GM18499 (cell line): ENCODE results near the gene PCDHGB5.

ENCODE experiments used
- ATAC-seq: cut with Tn5 transposase; IDR thresholded peaks from one replicate; pipeline ENCODE4 v1.9.1; 2021; ENCODE audit warnings: moderate number of reproducible peaks; ENCODE audit not compliant: insufficient read depth, unreplicated experiment

The PCDHGB5 gene

DNA sequence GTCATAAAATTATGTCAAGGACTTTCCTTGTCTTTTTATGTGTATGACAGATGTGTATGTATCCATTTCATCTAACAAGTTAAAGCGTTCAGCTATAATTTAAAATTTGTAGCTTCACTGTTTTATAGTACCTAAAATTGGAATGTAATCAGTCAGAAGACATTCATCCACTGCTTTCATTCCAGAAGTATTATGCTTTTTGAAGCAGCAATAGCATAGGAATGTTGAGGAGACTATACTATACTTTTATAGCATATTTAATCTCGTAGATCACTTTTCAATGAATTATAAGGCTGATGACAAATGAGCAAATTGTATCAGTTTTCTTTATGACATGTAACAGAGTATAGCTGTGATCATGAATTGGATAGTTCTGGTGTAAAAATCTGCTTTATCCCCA lies 39.5 kb downstream of the PCDHGB5 start:
- no peak for ATAC-seq

DNA sequence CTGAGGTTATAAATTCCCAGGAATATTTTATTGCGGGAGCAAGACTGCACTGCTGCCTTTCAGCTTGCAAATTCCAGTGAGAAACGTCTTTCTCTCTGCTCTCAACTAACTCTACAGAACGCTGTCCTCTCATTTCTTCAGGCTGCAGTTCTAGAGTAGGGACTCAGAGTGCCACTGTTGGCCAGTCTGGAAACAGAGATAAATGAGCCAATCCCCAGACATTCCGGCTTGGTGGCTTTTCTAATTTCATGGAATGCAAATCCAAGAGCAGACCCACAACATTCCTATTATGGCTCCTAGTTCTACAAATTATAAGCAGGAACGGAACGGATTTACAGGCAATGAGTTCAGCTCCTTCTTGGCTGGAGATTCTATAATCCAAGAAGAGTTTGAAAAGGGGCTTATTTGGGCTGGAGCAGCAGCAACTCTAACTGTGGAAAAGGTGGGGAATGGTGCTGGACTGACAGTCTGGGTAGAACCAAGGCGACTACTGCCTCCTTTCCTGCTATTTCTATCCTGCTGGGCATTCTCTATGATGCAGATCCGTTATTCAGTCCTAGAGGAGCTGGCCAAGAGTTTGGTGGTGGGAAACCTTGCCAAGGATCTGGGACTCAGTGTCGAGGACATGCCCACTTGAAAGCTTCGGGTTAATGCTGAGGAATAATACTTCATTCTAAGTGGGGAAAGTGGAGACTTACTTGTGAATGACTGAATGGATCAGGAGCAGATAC lies 41.8 kb downstream of the PCDHGB5 start:
- ATAC-seq: no peak

DNA sequence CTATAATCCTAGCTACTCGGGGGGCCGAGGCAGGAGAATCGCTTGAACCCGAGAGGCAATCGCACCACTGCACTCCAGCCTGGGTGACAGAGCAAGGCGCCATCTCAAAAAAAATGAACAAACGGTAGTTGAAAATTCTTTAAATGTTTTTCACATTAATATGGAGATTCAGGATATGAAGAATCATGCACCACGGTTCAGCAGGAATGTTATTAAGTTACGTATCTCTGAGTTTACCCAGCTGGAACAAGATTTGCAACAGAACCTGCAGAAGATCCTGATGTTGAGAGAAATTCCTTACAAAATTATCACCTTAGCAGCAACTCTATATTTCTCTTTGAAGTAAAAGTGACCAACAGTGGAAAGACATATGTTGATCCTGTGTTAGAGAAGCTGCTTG lies 42.6 kb downstream of the PCDHGB5 start:
- ATAC-seq: no peak

DNA sequence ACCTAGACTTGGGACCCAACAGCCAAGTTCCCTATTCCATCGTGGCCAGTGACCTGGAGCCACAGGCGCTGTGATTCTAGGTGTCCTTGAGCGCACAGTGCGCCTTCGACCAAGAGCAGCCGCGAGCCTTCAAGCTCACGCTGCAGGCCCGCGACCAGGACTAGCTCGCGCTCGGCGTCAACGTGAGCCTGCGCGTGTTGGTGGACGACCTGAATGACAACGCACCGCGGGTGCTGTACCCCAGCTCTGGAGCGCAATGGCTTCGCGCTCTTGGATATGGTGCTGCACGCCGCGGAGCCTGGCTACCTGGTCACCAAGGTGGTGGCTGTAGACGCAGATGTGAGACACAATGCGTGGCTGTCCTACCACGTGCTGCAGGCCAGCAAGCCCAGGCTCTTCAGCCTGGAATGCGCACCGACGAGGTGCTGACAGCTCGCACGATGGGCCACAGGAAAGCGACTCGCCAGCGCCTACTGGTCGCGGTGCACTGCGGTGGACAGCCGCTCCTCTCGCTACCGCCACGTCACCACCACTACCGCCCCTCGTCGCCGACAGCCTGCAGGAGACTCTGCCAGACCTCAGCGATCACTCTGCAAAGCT lies 43.9 kb downstream of the PCDHGB5 start:
- no peak for ATAC-seq
